ENCODE measurements around the gene HIBCH.

GRCh38 chr2:190344276-190344827 lies 24.7 kb upstream of the HIBCH start:
- TF ChIP-seq TP53 (CRISPR knock-in tag; IDR thresholded peaks at IDR 0.05) (no peak), JUN (CRISPR knock-in tag; IDR thresholded peaks at IDR 0.05) (no peak), MLX (CRISPR knock-in tag; IDR thresholded peaks at IDR 0.05) (no peak), CTCF (IDR thresholded peaks at IDR 0.05) (no peak)
